Stomach (tissue), 4 donors: ENCODE results near the gene MYT1.

ENCODE experiments used
- POLR2A ChIP-seq, 4 donors: fragments of 450-650 bp; IDR thresholded peaks; one replicate each; pipeline ENCODE4 v1.6.1; 2016; ENCODE audit warnings: antibody characterized with exemption in 4 of 4, control low read depth in 2 of 4, mild to moderate bottlenecking in 1 of 4, moderate library complexity in 1 of 4
- TF ChIP-seq, protein P1 (sequence below), 7 experiments: fragments of 450-650 bp in 4 of 7; fragments of 200-600 bp in 3 of 7; sonication (generic) in 3 of 7; IDR thresholded peaks; one replicate each; pipeline ENCODE4 v1.5.1; 2016 to 2019; ENCODE audit warnings: antibody characterized with exemption in 7 of 7, control low read depth in 2 of 7, mild to moderate bottlenecking in 1 of 7

DNA sequence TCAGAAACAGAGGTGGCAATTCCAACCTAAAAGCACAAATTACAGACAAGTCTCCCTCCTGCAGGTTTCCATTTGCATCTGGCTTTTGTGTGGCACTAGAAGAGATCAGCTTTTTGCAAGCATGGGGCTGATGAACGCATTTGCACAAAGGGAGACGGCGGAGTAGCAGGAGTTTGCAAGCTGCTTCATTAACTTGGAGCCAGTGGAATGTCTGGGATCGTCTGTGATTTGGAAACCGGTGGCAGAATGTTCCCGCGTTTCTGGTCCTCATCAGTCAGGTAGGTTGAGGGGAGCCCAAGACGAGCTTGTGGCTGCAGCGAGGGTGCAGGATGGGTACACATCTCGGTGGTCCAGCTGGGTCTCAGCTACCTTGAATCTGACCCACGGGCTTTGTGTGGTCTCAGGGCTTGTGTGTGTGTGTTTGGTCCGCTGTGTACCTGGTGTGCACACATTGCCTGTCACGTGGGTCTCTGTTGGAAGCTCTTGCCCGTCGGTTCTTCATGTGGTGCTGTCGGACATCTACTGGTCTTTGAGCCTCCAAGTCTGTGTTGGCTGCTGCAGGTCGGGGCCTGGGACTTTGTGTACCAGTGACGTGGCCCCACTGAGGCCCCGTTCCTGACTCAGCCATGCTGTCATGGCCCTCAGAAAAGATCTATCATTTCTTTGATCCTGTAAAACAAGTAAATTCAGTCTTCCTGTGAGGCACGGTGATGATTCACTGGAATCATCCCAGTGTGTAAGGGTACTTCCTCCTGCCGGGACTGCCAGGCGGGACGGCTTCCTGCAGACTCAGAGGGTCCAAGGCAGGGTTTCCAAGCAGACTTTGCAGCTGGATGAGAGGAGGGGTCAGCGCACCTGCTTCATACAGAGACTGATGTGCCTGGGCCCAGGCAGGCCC lies 12.4 kb upstream of the MYT1 start:
- no peak for TF ChIP-seq POLR2A (IDR thresholded peaks at IDR 0.05)
- TF ChIP-seq, protein P1, sequence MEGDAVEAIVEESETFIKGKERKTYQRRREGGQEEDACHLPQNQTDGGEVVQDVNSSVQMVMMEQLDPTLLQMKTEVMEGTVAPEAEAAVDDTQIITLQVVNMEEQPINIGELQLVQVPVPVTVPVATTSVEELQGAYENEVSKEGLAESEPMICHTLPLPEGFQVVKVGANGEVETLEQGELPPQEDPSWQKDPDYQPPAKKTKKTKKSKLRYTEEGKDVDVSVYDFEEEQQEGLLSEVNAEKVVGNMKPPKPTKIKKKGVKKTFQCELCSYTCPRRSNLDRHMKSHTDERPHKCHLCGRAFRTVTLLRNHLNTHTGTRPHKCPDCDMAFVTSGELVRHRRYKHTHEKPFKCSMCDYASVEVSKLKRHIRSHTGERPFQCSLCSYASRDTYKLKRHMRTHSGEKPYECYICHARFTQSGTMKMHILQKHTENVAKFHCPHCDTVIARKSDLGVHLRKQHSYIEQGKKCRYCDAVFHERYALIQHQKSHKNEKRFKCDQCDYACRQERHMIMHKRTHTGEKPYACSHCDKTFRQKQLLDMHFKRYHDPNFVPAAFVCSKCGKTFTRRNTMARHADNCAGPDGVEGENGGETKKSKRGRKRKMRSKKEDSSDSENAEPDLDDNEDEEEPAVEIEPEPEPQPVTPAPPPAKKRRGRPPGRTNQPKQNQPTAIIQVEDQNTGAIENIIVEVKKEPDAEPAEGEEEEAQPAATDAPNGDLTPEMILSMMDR (IDR thresholded peaks at IDR 0.05): no peak
